ENCODE measurements around the gene DNAJB11.

- TF ChIP-seq POLR2A (IDR thresholded peaks at IDR 0.05) (no peak), POLR2AphosphoS5 (IDR thresholded peaks at IDR 0.05) (no peak)
Measured at GRCh38 chr3:186582541-186582940, 12.0 kb downstream of the DNAJB11 start.
